ENCODE measurements around the gene JADE1.

Gene JADE1

GRCh38 chr4:128840711-128841318, 31.3 kb downstream of the JADE1 start:
- TF ChIP-seq CTCF (IDR thresholded peaks at IDR 0.05; ENCODE audit: control insufficient read depth, extremely low read depth, insufficient read depth) = no peak
- no peak overlapping the region for H3K4me3 ChIP-seq (ENCODE audit: low read depth, low read length)
- no peak for DNase-seq (ENCODE audit: low read depth)

DNA sequence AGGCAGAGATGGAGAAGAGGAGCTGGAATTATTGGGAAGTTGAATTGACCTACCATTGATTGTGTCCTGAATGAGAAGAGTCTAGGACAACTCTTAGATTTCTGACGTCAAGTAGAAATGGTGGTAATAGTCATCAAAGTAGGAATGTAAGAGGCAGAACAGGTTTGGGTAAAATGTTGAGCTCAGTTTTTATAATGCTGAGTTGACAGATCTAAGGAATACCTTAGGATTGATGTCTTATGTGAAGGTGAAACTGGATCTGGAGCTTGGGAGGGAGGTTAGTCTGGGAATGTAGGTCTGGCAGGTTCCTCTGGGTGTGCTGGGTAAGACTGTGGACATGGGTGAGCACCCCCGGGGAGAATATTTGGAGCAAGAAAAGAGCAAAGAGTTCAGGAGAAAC, 31.9 kb downstream of the JADE1 start:
- no peak for TF ChIP-seq CTCF (IDR thresholded peaks at IDR 0.05; ENCODE audit: control insufficient read depth, extremely low read depth, insufficient read depth)
- H3K4me3 ChIP-seq (ENCODE audit: low read depth, low read length) = no peak overlapping the region
- no peak for DNase-seq (ENCODE audit: low read depth)

- DNase-seq (ENCODE audit: low read depth) = peak; percentile 82
- H3K4me3 ChIP-seq (ENCODE audit: low read depth, low read length) = no peak overlapping the region
- no peak for TF ChIP-seq CTCF (IDR thresholded peaks at IDR 0.05; ENCODE audit: control insufficient read depth, extremely low read depth, insufficient read depth)
These were observed 35.4 kb downstream of the JADE1 start for GRCh38 chr4:128844931-128845330.

GRCh38 chr4:128846063-128846462, 36.6 kb downstream of the JADE1 start:
- no peak for TF ChIP-seq CTCF (IDR thresholded peaks at IDR 0.05; ENCODE audit: control insufficient read depth, extremely low read depth, insufficient read depth)
- no peak for DNase-seq (ENCODE audit: low read depth)
- no peak overlapping the region for H3K4me3 ChIP-seq (ENCODE audit: low read depth, low read length)

DNA sequence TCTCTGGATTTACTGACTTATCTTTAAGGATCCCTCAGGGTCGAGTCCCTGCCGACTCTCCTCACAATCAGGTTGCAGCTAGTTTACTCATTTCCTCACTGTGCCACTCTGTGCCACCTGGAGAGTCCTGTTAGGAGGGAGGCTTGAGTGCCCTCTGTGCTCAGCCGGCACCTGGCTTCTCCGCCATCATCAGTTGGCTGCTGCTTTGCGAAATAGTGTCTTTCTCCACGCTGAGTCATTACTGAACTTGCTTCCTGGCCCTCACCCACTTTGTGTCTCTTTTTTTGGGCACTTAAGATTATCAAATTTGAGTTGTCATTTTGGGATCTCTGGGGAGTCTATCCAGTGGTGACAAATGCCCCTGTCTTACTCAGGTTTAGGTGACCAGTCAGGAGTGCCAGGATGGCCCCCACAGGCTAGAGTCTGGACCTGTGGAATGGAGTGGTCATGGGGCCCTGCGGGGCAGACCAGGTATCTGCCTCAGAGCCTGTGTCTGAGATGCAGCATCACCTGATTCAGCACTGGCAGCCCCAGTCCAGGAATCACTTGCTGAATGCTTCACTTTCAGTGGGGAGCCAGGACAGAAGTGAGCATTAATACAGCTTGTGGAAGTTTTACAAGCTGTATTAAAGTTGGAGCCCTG, 37.7 kb downstream of the JADE1 start:
- no peak for TF ChIP-seq CTCF (IDR thresholded peaks at IDR 0.05; ENCODE audit: control insufficient read depth, extremely low read depth, insufficient read depth)
- no peak for DNase-seq (ENCODE audit: low read depth)
- H3K4me3 ChIP-seq (ENCODE audit: low read depth, low read length) = no peak overlapping the region

DNA sequence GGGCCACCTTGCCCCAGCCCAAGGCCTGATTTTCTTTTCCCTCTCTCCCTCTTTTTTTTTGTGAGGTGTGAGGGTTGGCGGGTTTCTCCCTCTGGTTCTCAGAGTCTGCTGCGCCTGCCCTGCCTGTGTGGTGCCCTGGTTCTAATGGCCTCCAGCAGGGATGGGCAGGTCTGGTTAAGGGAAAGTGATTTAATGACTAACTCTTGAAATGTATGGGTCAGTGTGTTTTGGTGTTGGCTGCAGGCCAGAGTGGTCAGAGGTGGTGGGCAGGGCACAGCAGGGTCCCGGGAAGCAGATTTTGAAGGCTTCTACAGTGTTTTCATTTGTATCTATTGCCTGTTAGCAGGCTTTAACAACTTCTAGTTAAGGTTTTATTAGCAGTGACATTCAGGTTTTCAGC, 39.0 kb downstream of the JADE1 start:
- TF ChIP-seq CTCF (IDR thresholded peaks at IDR 0.05; ENCODE audit: control insufficient read depth, extremely low read depth, insufficient read depth) = no peak
- DNase-seq (ENCODE audit: low read depth) = no peak
- no peak overlapping the region for H3K4me3 ChIP-seq (ENCODE audit: low read depth, low read length)

- no peak for DNase-seq (ENCODE audit: low read depth)
- TF ChIP-seq CTCF (IDR thresholded peaks at IDR 0.05; ENCODE audit: control insufficient read depth, extremely low read depth, insufficient read depth) = no peak
These were observed 40.8 kb downstream of the JADE1 start for GRCh38 chr4:128850252-128850651.

More at GRCh38 chr4:128850252-128850651, 40.8 kb downstream of the JADE1 start:
- H3K4me3 ChIP-seq (ENCODE audit: low read depth, low read length) = no peak overlapping the region
